KOPT-K1 (cell line): Measurements from ENCODE around the gene PALLD.

Experiments
- H3K27ac ChIP-seq: fragments of 200-600 bp; sonication (generic); 2 replicates; pipeline ENCODE4 v1.5.1; 2016; ENCODE audit warnings: antibody characterized with exemption, mild to moderate bottlenecking, low read depth, low read length; ENCODE audit not compliant: poor library complexity, severe bottlenecking
- H3K36me3 ChIP-seq: fragments of 200-600 bp; sonication (generic); 2 replicates; pipeline ENCODE4 v1.5.1; 2017; ENCODE audit warnings: antibody characterized with exemption, mild to moderate bottlenecking, low read length, moderate library complexity; ENCODE audit not compliant: insufficient read depth
- H3K9me3 ChIP-seq: fragments of 200-600 bp; sonication (generic); 2 replicates; pipeline ENCODE4 v1.5.1; 2017; ENCODE audit warnings: antibody characterized with exemption, low read length, mild to moderate bottlenecking; ENCODE audit not compliant: insufficient read depth, poor library complexity, severe bottlenecking

Gene PALLD

GRCh38 chr4:168485156-168485910 lies 11.5 kb upstream of the PALLD start:
- Histone ChIP-seq H3K9me3 (no peaks in the 10 kb centered on the region), H3K27ac (no peak overlapping the region), H3K36me3 (no peaks in the 10 kb centered on the region)

- no peaks in the 10 kb centered on the region for H3K9me3 ChIP-seq
- H3K27ac ChIP-seq, result peak overlapping the region; percentile 10
- no peaks in the 10 kb centered on the region for H3K36me3 ChIP-seq
Measured at GRCh38 chr4:168486912-168487281, 10.0 kb upstream of the PALLD start.

DNA sequence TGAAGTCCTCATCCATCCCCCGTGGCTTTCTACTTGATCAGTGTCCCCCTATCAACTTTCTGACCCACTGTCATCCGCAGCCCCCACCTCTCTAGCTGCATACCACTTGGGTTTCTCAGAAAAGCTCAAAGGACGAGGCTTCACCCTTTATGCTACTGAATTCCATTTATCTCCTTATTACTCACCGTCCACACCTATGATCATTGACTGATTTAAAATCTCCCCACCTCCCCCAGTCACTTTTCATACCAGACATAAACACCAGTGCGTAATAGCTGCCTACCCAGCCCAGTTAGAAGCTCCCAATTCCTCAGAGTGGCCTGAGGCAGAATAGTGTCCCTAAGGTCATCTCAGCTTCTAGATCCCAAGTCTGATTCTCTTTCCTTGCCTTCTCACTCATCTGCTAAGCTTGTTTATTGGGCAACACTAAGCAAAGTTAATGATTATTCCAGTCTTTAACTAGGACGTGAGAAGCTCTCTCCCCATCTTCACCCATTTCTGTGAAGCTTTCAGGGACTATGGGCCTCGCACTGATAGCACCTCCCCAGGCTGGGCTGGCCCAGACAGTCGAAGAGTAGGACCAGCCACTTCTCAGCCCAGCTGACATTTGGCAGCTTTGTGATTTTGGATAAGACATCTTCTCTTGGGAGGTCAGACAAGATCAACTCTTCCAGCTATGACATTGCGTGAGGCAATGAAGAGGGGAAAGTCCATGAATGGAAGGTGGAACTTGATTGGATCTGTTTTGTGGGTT lies 9.4 kb upstream of the PALLD start:
- H3K9me3 ChIP-seq, result no peaks in the 10 kb centered on the region
- no peaks in the 10 kb centered on the region for H3K36me3 ChIP-seq
- H3K27ac ChIP-seq, result peak overlapping the region; percentile 10

DNA sequence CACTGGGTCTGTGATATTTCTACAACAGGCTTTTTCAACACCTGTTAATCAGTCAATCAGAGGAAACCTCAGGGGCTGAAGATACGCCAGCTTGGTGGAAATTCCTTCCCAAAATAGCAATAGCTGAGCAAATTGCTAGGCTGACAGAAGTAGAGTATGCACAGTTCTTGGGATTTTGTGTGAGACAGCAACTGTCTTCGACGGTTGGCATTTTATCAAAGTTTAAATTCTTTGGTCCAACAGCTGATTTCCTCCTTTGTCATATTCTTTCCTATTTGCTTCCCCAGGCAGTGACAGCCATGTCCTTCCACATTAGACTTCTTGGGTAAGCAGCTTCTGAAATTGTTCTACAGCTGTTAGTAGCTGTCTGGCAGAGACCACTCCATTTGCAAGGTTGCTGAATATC lies 8.0 kb upstream of the PALLD start:
- H3K36me3 ChIP-seq, result no peaks in the 10 kb centered on the region
- peak overlapping the region; percentile 45 for H3K27ac ChIP-seq
- no peaks in the 10 kb centered on the region for H3K9me3 ChIP-seq

DNA sequence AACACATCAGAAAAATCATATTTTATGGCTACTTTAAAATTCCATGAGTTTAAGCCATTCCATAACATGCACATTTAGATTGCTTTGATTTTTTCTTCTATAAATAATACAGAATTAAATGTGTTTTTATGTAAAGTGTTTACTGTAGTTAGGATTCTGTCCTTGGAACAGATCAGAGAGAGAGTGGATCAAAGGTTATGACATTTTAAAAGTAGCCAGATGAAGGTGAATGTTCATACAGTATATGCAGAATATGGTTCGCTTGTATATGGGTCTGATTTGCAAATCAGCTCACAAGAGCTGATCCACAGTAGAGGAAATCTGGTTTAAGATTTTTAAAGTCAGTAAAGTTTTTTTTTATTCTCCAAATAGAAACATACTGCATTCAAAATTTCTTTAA lies 7.2 kb upstream of the PALLD start:
- Histone ChIP-seq H3K36me3 (no peaks in the 10 kb centered on the region), H3K9me3 (no peaks in the 10 kb centered on the region), H3K27ac (no peak overlapping the region)

DNA sequence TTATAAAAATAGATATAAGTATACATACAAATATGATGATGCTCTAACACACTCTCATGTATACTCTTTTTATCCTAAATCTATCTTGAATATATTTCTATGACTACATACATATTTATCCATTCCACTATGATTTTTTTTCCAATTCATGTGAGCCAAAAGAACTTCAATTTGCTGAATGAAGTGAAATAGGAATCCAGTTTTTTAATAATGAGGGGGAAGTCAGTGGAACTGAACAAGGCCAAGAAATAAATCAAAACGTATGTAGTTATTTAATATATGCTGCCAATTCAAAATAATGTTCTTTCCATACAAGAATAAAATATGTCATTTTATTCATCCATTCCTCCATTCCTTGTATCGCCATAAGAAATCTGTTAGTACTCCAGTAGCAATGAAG lies 6.1 kb upstream of the PALLD start:
- Histone ChIP-seq H3K27ac (no peak overlapping the region), H3K36me3 (no peaks in the 10 kb centered on the region), H3K9me3 (no peaks in the 10 kb centered on the region)

DNA sequence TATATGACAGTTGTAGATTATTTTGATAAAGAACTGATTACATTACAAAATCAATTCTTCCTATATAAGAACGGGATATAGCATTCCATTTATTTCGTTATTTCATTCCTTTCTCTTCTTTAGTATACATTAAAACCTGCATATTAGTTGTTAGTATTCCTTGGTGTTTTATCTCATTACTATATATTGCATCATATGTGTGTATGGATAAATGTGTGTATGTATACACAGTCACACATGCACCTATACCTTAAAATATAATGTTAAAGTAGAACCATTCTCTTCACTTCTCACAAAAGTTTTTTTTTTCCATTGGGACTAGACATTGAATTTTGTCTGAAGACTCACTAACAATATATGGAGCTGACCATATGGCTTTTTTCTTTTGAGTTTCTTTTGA lies 5.3 kb upstream of the PALLD start:
- Histone ChIP-seq H3K36me3 (no peaks in the 10 kb centered on the region), H3K9me3 (no peaks in the 10 kb centered on the region), H3K27ac (no peak overlapping the region)

DNA sequence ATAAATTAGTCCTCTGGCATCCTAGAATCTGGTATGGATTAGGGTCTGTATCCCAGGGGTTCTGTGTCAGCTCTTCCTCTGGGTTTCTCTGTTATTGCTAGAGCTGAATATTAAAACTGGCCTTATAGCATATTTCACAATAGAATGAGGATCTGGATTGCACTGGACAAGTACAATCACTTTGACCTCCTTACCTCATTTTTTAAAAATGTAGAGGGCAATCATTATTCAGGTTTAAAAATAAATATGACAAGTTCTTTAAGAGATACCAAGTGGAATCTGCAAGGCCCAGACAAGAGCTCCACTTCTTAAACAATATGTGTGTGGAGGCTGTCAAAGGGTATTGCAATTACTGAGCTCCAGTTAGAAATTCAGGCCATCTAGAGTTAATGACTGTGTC lies 1.4 kb downstream of the PALLD start:
- H3K27ac ChIP-seq, result no peak overlapping the region
- no peaks in the 10 kb centered on the region for H3K36me3 ChIP-seq
- H3K9me3 ChIP-seq, result no peaks in the 10 kb centered on the region

GRCh38 chr4:168499241-168499640 lies 2.4 kb downstream of the PALLD start:
- Histone ChIP-seq H3K36me3 (no peaks in the 10 kb centered on the region), H3K9me3 (no peaks in the 10 kb centered on the region), H3K27ac (no peak overlapping the region)

GRCh38 chr4:168501407-168501806 lies 4.6 kb downstream of the PALLD start:
- Histone ChIP-seq H3K27ac (no peak overlapping the region), H3K36me3 (no peaks in the 10 kb centered on the region), H3K9me3 (no peaks in the 10 kb centered on the region)

DNA sequence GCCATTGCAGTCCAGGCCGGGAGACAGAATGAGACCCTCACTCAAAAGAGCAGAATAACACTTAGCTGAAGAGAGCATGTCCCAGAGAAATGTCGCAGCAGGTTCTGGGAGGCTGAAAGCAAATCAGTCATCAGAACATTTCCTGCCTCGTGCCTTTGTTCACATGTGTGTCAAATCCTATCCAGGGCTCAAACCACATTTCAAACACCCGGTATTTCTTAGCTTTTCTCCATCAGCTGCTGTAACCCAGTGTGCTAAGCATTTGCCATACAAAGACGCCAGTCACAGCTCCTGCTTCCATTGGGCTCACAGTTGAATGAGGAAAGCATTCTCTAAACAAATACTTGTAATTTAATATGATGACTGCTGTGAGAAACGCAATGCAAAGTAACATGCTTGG lies 6.0 kb downstream of the PALLD start:
- Histone ChIP-seq H3K27ac (no peak overlapping the region), H3K9me3 (no peaks in the 10 kb centered on the region), H3K36me3 (no peaks in the 10 kb centered on the region)

DNA sequence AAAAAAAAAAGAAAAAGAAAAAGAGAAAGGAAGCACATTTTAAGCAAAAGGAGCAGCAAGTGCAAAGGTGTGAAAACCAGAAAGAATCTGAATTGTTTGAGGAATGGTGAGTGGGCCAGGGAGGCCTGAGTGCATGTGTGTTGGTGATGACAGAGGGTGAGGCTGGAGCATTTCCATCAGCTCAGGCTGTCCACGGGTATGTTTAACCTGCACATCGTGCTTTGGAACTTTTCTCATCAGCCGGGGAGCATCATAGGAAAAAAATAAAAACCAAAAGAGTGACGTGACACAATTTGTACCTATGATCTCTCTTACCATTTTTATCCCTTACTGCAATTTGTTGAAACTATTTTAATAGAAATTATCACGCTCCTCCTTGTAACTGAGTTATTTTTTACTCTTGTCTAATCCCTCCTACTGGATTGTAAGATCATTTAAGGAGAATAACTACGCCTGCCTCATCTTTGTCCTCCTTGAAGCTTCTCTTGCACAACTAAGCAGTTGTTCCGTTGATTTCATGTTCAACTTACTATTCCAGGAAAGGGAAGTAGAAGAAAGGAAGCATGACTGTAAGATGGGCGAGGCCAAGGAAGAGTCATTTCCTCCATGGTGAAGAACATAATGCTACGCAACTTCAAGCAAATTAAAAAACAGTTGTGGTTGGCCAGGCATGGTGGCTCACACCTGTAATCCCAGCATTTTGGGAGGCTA lies 7.0 kb downstream of the PALLD start:
- no peaks in the 10 kb centered on the region for H3K36me3 ChIP-seq
- no peaks in the 10 kb centered on the region for H3K9me3 ChIP-seq
- no peak overlapping the region for H3K27ac ChIP-seq

- H3K36me3 ChIP-seq, result no peaks in the 10 kb centered on the region
- no peak overlapping the region for H3K27ac ChIP-seq
- H3K9me3 ChIP-seq, result no peaks in the 10 kb centered on the region
Measured at GRCh38 chr4:168504526-168504925, 7.7 kb downstream of the PALLD start.

DNA sequence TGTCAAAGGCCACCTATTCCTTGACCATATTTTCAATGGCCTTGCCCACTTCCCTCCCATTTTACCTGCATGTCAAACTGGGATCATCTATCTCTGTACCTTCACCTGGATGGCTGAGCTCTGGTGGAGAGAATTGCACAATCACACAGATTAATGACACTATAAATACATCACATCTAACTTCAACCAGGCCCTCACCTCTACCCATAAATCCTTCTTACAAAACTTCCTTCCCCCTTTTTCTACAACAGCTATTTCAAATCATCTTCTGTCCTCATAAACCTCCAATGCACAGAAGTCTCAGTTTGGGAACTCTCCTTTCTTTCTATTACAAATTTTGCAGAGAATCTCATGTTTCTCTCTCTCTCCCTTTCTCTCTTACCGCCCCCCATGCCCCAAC lies 9.2 kb downstream of the PALLD start:
- Histone ChIP-seq H3K27ac (no peak overlapping the region), H3K36me3 (no peaks in the 10 kb centered on the region), H3K9me3 (no peaks in the 10 kb centered on the region)

DNA sequence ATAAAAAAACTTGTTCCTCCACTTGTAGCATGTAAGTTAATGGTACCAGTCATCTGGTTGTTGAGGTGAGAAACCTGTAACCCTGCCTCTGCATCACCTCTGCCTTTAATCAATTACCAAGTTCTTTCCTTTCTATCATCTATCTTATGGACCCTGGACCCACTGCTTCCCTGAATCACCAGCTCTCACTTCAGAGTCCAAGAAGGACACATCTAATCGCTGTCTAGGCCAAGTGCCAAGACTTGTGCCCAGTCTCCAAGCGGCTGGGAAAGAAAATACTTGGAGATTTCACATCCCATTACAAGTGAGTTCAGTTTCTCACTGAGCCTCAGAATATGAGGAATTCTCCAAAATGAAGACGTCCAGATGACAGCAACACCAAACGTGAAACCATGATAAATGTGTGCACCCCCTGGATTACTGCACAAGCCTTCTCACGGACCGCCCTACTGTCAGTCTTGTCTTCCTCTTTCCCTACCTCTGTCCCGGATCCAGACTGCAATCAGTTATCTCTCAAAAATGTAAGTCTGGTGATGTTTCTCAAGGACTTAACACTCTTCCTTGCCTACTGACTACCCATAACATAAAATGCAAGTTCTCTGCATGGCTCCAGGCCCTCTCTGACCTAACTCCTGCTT lies 10.4 kb downstream of the PALLD start:
- Histone ChIP-seq H3K36me3 (no peaks in the 10 kb centered on the region), H3K9me3 (no peaks in the 10 kb centered on the region)

More for the DNA sequence above, 10.4 kb downstream of the PALLD start:
- no peak overlapping the region for H3K27ac ChIP-seq
